ENCODE measurements around the gene NCKAP1.
"Not testable (repeated sequence)": the region's sequence is repeated elsewhere in the genome, so short reads cannot be mapped to it uniquely, and the experiment has no call there.

NCKAP1 gene

GRCh38 chr2:182904844-182905243, 133.4 kb downstream of the NCKAP1 start:
- DNase-seq, result no peak

- DNase-seq, result no peak
Measured at GRCh38 chr2:182903566-182903965, 134.7 kb downstream of the NCKAP1 start.

- no peak for DNase-seq
Measured at GRCh38 chr2:182901748-182902147, 136.5 kb downstream of the NCKAP1 start.

- no peak for DNase-seq
Measured at GRCh38 chr2:182898718-182899117, 139.5 kb downstream of the NCKAP1 start.

- no peak for DNase-seq
Measured at GRCh38 chr2:182897137-182897536, 141.1 kb downstream of the NCKAP1 start.

GRCh38 chr2:182895798-182896197, 142.5 kb downstream of the NCKAP1 start:
- DNase-seq, result no peak

- no peak for DNase-seq
Measured at GRCh38 chr2:182895169-182895568, 143.1 kb downstream of the NCKAP1 start.

GRCh38 chr2:182894174-182894573, 144.1 kb downstream of the NCKAP1 start:
- no peak for DNase-seq

GRCh38 chr2:182893666-182894065, 144.6 kb downstream of the NCKAP1 start:
- no peak for DNase-seq

GRCh38 chr2:182893035-182893434, 145.2 kb downstream of the NCKAP1 start:
- not testable (repeated sequence) for DNase-seq

- DNase-seq, result no peak
Measured at GRCh38 chr2:182891611-182892010, 146.6 kb downstream of the NCKAP1 start.

GRCh38 chr2:182890773-182891378, 147.4 kb downstream of the NCKAP1 start:
- DNase-seq, result no peak

GRCh38 chr2:182890305-182890704, 148.0 kb downstream of the NCKAP1 start:
- DNase-seq, result no peak

GRCh38 chr2:182887753-182888415, 150.4 kb downstream of the NCKAP1 start:
- DNase-seq, result no peak

- DNase-seq, result no peak
Measured at GRCh38 chr2:182887093-182887492, 151.2 kb downstream of the NCKAP1 start.

- DNase-seq, result no peak
Measured at GRCh38 chr2:182885771-182886170, 152.5 kb downstream of the NCKAP1 start.

- DNase-seq, result no peak
Measured at GRCh38 chr2:182883451-182883850, 154.8 kb downstream of the NCKAP1 start.

GRCh38 chr2:182880100-182880499, 158.2 kb downstream of the NCKAP1 start:
- not testable (repeated sequence) for DNase-seq

GRCh38 chr2:182876653-182877052, 161.6 kb downstream of the NCKAP1 start:
- not testable (repeated sequence) for DNase-seq

GRCh38 chr2:182870227-182870626, 168.0 kb downstream of the NCKAP1 start:
- DNase-seq, result no peak

- no peak for DNase-seq
Measured at GRCh38 chr2:182868054-182868796, 170.0 kb downstream of the NCKAP1 start.

GRCh38 chr2:182867426-182868053, 170.7 kb downstream of the NCKAP1 start:
- no peak for DNase-seq
